K562 (cell line): ENCODE measurements around the gene SCGB1A1. TPM values are rescaled to one million over a fixed set of nuclear protein-coding genes. Genes with fewer than 3 reads are reported as not detected.

Source experiments
- BCLAF1 ChIP-seq, 2 experiments: fragments of 450-650 bp in 1 of 2; IDR thresholded peaks; 2 replicates each; pipeline ENCODE4 v1.6.1; 2011 to 2017; ENCODE audit warnings: low read depth in 2 of 2, antibody characterized with exemption in 1 of 2, borderline replicate concordance in 1 of 2, low read length in 1 of 2, mild to moderate bottlenecking in 1 of 2, mixed read lengths in 1 of 2; ENCODE audit not compliant: control insufficient read depth in 1 of 2
- BRF2 ChIP-seq: IDR thresholded peaks from 3 replicates; pipeline ENCODE4 v1.6.1; 2011; ENCODE audit warnings: borderline replicate concordance, mild to moderate bottlenecking; ENCODE audit not compliant: insufficient read length, insufficient read depth
- CREB3 ChIP-seq: fragments of 450-650 bp; conservative IDR thresholded peaks from 2 replicates; pipeline ENCODE4 v1.6.1; 2016; ENCODE audit warnings: missing genetic modification characterization, low read depth, mild to moderate bottlenecking, missing compliant biosample characterization, moderate library complexity
- ELF2 ChIP-seq: fragments of 250-450 bp; sonication (Bioruptor Pico); IDR thresholded peaks from 2 replicates; pipeline ENCODE4 v1.5.0; 2021; ENCODE audit warnings: mild to moderate bottlenecking
- FIP1L1 ChIP-seq: fragments of 200-400 bp; formaldehyde crosslinking; IDR thresholded peaks from 2 replicates; pipeline ENCODE4 v1.6.1; 2018; ENCODE audit warnings: mild to moderate bottlenecking, low read depth, low read length; ENCODE audit not compliant: poor library complexity, severe bottlenecking
- FOXJ3 ChIP-seq: sonication (generic); formaldehyde crosslinking; IDR thresholded peaks from 2 replicates; pipeline ENCODE4 v1.4.0; 2020; ENCODE audit warnings: mild to moderate bottlenecking, missing genetic modification reagents
- GATA2 ChIP-seq: sonication (generic); formaldehyde crosslinking; IDR thresholded peaks from 2 replicates; pipeline ENCODE4 v1.4.0; 2020; ENCODE audit warnings: mild to moderate bottlenecking, missing genetic modification reagents
- HIVEP1 ChIP-seq: fragments of 250-450 bp; sonication (Bioruptor Pico); IDR thresholded peaks from 2 replicates; pipeline ENCODE4 v1.4.0; 2020; ENCODE audit warnings: mild to moderate bottlenecking
- MCM7 ChIP-seq, 2 experiments: fragments of 450-650 bp; IDR thresholded peaks; 2 replicates each; pipeline ENCODE4 v1.6.1; 2016 to 2018
- MECOM ChIP-seq: fragments of 250-450 bp; sonication (Bioruptor Pico); IDR thresholded peaks from 2 replicates; pipeline ENCODE4 v1.8.0; 2022; ENCODE audit warnings: inconsistent platforms
- NCOR1 ChIP-seq: fragments of 450-650 bp; IDR thresholded peaks from 2 replicates; pipeline ENCODE4 v1.6.1; 2016; ENCODE audit warnings: mild to moderate bottlenecking, moderate library complexity
- POLR2AphosphoS2 ChIP-seq: IDR thresholded peaks from 2 replicates; pipeline ENCODE4 v1.6.1; 2012; ENCODE audit warnings: low read length, improper control_type of control experiment
- RCOR1 ChIP-seq, 2 experiments: IDR thresholded peaks; 2 replicates each; pipeline ENCODE4 v1.6.1; 2012; ENCODE audit warnings: low read depth in 2 of 2, low read length in 2 of 2, borderline replicate concordance in 1 of 2, improper control_type of control experiment in 1 of 2
- TAF7 ChIP-seq: fragments of 450-650 bp; IDR thresholded peaks from 2 replicates; pipeline ENCODE4 v1.6.1; 2016; ENCODE audit warnings: missing genetic modification characterization, missing compliant biosample characterization
- TEAD1 ChIP-seq, 2 experiments: fragments of 450-650 bp in 1 of 2; sonication (generic) in 1 of 2; formaldehyde crosslinking; IDR thresholded peaks; 2 replicates each; pipeline versions ENCODE4 v1.4.0 to v1.8.0; 2020 to 2022; ENCODE audit warnings: mild to moderate bottlenecking in 2 of 2, missing genetic modification reagents in 1 of 2
- THRA ChIP-seq: fragments of 450-650 bp; IDR thresholded peaks from 2 replicates; pipeline ENCODE4 v1.6.1; 2017; ENCODE audit warnings: mild to moderate bottlenecking, moderate library complexity
- U2AF1 ChIP-seq: fragments of 200-400 bp; formaldehyde crosslinking; optimal IDR thresholded peaks from 2 replicates; pipeline ENCODE3; 2017; ENCODE audit warnings: mild to moderate bottlenecking, low read depth, low read length, moderate library complexity
- ZKSCAN8 ChIP-seq: fragments of 200-800 bp; sonication (Bioruptor generic); IDR thresholded peaks from 2 replicates; pipeline ENCODE4 v1.6.1; 2016; ENCODE audit warnings: missing genetic modification characterization, missing compliant biosample characterization
- ZNF134 ChIP-seq: fragments of 250-450 bp; sonication (Bioruptor Pico); conservative IDR thresholded peaks from 2 replicates; pipeline ENCODE4 v1.4.0; 2020
- ZNF507 ChIP-seq: conservative IDR thresholded peaks from 2 replicates; pipeline ENCODE4 v1.6.1; 2017; ENCODE audit warnings: missing genetic modification characterization, missing compliant biosample characterization
- ZNF764 ChIP-seq: fragments of 250-450 bp; sonication (Bioruptor Pico); IDR thresholded peaks from 2 replicates; pipeline ENCODE4 v1.4.0; 2020; ENCODE audit warnings: low read depth, mild to moderate bottlenecking, moderate library complexity
- polyA plus RNA-seq, 8 experiments: library from polyadenylated mRNA; depleted of rRNA in 4 of 8; stranded (reverse) in 5 of 8; unstranded in 3 of 8; fragments of >200 nt; fragmentation: Nextera tagmentation in 2 of 8; fragmentation: Illumina TruSeq in 1 of 8; extraction: Ambion mirVana in 2 of 8; extraction: Trizol in 1 of 8; gene quantifications; 2 replicates each; pipeline versions ENCODE4 v1.2.1 to v1.2.3, GENCODE V29; 2011 to 2014; ENCODE audit warnings: inconsistent platforms in 1 of 8, missing spikeins in 1 of 8
- total RNA-seq, 7 experiments: library from RNA; depleted of rRNA in 6 of 7; stranded (reverse); fragments of >200 nt in 6 of 7; fragmentation: Illumina TruSeq in 2 of 7; extraction: Trizol in 2 of 7; gene quantifications; 2 replicates each; pipeline versions ENCODE4 v1.2.1 to v1.2.3, GENCODE V29; 2011 to 2021; ENCODE audit warnings: low replicate concordance in 1 of 7

SCGB1A1 gene
- total and polyA plus RNA-seq, 9 of the 15 experiments (the other 6 are each of a cell fraction or from before 2014, with no cell fraction given), result 0.55 TPM; not detected in 8

GRCh38 chr11:62428871-62429560, 10.2 kb downstream of the SCGB1A1 start (continued):
- TF ChIP-seq THRA, result no peak
- TF ChIP-seq ZKSCAN8 (CRISPR knock-in tag), result no peak
- TF ChIP-seq ELF2 (CRISPR knock-in tag), result peak; percentile 72; the same call in 1 of the 2 replicates
- TF ChIP-seq FIP1L1, result no peak
- no peak for TF ChIP-seq U2AF1
- TF ChIP-seq ZNF134 (CRISPR knock-in tag), result no peak
- no peak for TF ChIP-seq MCM7 (IDR thresholded peaks at IDR 0.05)
- peak; percentile 49 for TF ChIP-seq TAF7 (tag)
- no peak for TF ChIP-seq GATA2 (CRISPR knock-in tag)
- no peak for TF ChIP-seq NCOR1
- TF ChIP-seq FOXJ3, result no peak
- TF ChIP-seq TEAD1 (CRISPR knock-in tag; IDR thresholded peaks at IDR 0.05), result peak in 1 of 2 experiments; percentile 71; a peak in 1 of 4 replicates
- no peak for TF ChIP-seq ZNF507 (tag)
- TF ChIP-seq BRF2, result no peak
- TF ChIP-seq POLR2AphosphoS2, result no peak
- TF ChIP-seq RCOR1 (IDR thresholded peaks at IDR 0.05; ENCODE audit: borderline replicate concordance in 1 of 2, low read depth in 2 of 2, low read length in 2 of 2), result no peak
- TF ChIP-seq BCLAF1 (IDR thresholded peaks at IDR 0.05; ENCODE audit: borderline replicate concordance in 1 of 2, control insufficient read depth in 1 of 2, low read depth in 2 of 2, low read length in 1 of 2), result no peak
- TF ChIP-seq HIVEP1, result peak; percentile 88
- no peak for TF ChIP-seq ZNF764 (CRISPR knock-in tag)
- TF ChIP-seq MECOM, result 0 out of 2 replicates have a peak, but pooled peaks have one; percentile 23
- TF ChIP-seq CREB3 (tag), result peak; percentile 79
